T-helper 2 cell (primary cell): ENCODE results near the gene ZNF292.
"Not testable (repeated sequence)": the region's sequence is repeated elsewhere in the genome, so short reads cannot be mapped to it uniquely, and the experiment has no call there.

Experiments
- DNase-seq, 5 experiments: peaks; one replicate each; pipeline versions ENCODE4 v3.0.0 to v3.0.0-alpha.2; 2012 to 2022
- total RNA-seq, 2 donors: gene quantifications; one replicate each; lab custom pipeline; 2026; lab: John Stamatoyannopoulos, UW

Gene ZNF292
- total RNA-seq, result 206 to 342 reads per million in 2 donors

- peak; percentile 81 to 100 (median 92) for DNase-seq
Measured at GRCh38 chr6:87154993-87155841, at the start of gene ZNF292. Gene ZNF292, plus strand, starts transcription at chr6:87155565. Its CDS starts 27 bp downstream, at chr6:87155592.

DNA sequence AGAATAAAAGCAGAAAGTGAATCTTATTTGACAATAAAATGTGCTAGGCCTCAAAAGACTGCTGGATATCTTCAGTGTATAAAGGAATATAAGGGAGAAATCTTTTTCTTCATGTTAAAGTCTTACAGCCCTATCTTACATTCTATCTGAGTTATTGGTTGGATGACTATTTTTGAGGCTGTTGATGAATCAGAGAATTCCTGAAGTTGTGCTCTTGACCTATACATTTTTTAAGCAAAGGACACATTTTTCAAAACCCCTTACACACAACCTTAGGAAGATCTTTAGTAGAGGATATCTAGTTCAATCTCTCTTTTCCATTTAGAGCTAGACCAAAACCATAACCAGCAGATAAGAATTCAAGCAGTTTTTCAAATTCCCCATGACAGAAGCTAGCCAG lies 49.5 kb upstream of the ZNF292 start:
- DNase-seq, result no peak

- no peak for DNase-seq
Measured at GRCh38 chr6:87110636-87111035, 44.7 kb upstream of the ZNF292 start.

DNA sequence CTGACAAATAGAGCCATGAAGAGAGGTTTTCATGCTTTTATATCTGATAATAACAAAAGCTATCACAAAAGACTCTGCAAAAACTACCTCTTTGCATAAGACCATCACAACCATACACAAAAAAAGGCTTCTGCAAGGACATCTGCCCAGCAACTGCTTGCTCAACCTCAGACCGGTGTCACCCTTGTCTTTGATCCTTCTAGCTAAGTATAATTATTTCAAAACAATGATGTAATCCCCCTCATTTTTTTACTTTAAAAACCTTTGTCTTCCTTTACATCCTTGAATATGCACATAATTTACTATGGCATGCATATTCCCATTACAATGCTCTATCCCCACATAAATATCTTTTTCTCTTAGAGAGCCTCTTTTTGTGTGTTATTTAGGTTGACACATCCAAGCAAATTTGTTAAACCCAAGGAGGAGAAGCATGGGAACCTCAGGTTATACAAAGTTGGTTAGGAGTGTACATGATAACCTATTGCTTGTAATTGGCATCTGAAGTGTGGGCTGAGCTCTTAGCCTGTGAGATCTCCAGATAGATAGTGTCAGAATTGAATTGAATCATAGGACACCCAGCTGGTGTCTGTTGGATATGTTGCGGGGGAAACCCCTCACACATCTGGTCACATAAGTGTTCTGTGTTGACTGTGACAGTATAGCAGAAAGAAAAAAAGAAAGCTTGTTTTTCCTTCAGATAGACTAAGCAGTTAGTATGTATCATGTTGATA lies 39.8 kb upstream of the ZNF292 start:
- DNase-seq, result peak in 1 of 5 experiments; percentile 60

DNA sequence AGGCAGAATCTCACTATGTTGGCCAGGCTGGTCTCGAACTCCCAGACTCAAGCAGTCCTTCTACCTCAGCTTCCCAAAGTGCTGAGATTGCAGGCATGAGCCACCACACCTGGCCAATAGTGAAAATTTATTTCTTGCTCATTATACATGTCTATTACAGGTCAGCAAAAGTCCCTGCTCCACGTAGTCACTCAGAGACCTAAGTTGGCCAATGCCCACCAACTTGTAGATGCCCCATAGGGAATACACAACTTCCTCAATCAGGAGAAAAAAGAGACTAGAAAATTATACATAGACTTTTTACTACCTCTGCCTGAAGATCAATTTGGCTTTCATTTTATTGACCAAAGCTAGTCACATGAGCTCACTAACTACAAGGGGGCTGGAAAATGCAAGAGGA lies 38.4 kb upstream of the ZNF292 start:
- no peak for DNase-seq

- no peak for DNase-seq
Measured at GRCh38 chr6:87118054-87118453, 37.3 kb upstream of the ZNF292 start.

DNA sequence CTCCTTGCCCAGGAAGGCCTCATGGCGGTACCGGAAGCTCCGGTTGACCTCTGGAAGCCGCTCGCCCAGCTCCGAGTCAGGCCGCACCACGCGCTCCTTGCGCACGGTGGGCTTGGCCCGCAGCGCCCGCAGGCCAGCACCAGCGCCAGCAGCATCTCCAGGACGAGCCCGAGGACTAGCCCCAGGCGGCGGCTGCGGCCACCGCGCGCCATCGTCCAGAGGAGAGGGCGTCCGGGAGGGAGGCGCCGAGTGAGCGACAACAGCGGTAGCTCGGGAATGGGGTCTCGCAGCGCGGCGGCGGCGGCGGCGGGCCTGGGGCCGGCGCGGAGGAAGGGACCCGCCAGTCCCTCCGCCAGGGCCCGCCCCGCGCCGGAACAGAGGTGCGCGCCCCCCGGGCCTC lies 32.9 kb upstream of the ZNF292 start:
- no peak for DNase-seq

- no peak for DNase-seq
Measured at GRCh38 chr6:87124074-87124473, 31.3 kb upstream of the ZNF292 start.

GRCh38 chr6:87126501-87126900 lies 28.9 kb upstream of the ZNF292 start:
- no peak for DNase-seq

DNA sequence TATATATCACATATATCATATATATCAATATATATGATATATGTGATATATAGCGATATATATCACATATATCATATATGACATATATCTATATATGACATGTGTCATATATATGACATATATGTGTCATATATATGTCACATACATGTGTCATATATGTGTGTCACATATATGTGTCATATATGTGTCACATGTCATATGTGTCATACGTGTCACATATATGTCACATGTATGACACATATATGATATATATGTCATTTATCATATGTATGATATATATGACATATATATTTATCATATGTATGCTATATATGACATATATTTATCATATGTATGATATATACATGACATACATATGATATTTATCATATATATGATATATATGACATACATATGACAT lies 27.6 kb upstream of the ZNF292 start:
- no peak for DNase-seq

- DNase-seq, result no peak
Measured at GRCh38 chr6:87136963-87137362, 18.4 kb upstream of the ZNF292 start.

GRCh38 chr6:87139236-87139635 lies 16.1 kb upstream of the ZNF292 start:
- DNase-seq, result peak in 2 of 5 experiments; percentile 40 to 63

GRCh38 chr6:87139927-87140326 lies 15.4 kb upstream of the ZNF292 start:
- not testable (repeated sequence) for DNase-seq

- peak in 1 of 5 experiments; percentile 43 for DNase-seq
Measured at GRCh38 chr6:87146363-87146762, 9.0 kb upstream of the ZNF292 start.

DNA sequence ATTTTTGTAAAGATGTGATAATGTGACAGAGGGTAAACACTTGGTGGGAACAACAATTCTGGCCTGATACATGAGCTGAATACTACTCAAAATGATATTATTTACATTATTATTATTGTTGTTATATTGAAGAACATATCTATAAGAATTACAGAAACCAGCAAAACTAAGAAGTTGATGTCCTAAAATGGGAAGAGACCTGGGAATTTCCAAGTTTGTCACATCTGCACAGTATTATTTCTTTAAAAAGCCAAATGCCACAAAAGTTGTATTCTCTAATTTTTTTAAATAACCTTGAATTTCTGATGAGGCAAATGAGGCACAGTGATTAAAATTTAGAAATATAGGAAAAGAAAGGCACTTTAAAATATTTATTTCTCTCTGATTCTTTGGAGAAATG lies 5.0 kb upstream of the ZNF292 start:
- DNase-seq, result no peak

- no peak for DNase-seq
Measured at GRCh38 chr6:87151471-87151780, 3.9 kb upstream of the ZNF292 start.

DNA sequence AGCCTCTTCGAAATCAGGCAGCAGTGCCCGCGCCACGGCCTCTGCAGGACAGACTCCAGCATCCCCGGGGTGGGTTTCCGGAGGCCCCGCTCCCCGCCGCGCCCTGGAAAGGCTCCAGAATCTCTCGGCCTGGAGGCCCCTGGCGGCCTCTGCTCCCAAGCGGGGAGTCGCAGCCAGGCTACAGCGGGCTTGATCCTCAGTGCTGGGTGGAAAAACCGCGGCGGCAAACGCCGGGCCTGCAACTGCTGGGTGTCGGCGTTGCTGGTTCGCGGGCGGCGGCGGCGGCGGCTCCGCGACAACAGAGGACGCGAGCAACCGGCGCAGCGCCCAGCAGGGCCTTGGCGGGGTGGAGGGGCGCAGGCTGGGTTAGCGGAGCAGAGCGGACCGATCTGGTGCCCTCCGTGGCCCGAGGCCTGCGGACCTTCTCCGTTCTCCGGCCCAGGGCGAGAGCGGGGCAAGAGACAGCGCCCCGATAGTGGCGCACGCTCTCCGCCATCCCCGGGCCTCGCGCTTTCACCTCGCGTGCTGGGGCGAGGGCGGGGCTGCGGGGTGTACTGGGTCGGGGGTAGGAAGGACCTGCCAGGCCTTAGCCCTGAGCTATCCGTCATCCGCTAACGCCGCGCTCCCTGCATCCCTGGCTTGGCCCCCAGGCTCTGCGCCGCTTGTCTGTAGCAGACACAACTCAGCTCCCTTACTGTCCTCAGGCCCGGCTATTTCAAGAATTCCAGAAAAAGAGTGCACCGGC lies 3.4 kb upstream of the ZNF292 start:
- peak; percentile 26 to 84 (median 61) for DNase-seq

GRCh38 chr6:87152526-87152955 lies 2.8 kb upstream of the ZNF292 start:
- peak in 1 of 5 experiments; percentile 32 for DNase-seq

DNA sequence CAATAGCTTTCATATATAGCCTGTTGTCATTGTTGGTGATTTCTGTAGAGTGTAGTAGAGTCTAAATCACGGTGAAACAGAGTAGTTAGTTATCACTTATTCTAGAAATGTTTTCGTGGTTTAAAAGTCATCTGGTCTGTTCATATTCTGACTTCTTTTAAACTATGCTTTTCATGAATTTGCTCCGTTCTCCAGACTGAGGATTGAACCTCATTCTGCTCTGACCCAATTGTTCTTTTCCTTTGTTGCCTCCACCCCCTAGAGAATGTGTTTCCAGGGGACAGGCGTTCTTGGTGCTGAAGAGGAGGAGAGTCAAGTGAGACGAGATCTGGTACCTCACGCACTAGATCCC lies 748 bp upstream of the ZNF292 start:
- DNase-seq, result no peak

- peak in 4 of 5 experiments; percentile 34 to 63 (median 45) for DNase-seq
Measured at GRCh38 chr6:87155842-87156815, 764 bp downstream of the ZNF292 start.

DNA sequence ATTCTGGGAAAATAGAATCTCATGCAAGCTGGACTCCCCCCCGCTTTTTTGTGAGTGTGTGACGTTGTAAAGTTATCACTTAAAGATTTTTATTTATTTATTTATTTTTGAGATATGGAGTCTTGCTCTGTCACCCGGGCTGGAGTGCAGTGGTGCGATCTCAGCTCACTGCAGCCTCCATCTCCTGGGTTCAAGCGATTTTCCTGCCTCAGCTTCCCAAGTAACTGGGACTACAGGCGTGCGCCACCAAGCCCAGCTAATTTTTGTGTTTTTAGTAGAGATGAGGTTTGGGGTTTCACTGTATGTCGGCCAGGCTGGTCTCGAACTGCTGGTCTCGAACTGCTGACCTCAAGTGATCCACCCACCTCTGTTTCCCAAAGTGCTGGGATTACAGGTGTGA lies 2.2 kb downstream of the ZNF292 start:
- DNase-seq, result not testable (repeated sequence)

DNA sequence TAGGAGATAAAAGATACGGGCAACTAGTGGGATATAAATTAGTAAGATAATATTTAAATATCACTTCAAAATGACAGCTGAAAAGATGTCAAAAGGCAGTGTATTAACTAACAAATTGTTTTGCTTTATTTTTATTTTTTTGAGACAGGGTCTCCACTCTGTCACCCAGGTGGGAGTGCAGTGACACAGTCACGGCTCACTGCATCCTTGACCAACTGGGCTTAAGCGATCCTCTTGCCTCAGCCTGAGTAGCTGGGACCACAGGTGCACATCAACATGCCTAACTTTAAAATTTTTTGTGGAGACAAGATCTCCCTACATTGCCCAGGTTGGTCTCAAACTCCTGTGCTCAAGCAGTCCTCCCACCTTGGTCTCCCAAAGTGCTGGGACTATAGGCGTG lies 5.9 kb downstream of the ZNF292 start:
- no peak for DNase-seq
